Measurements from ENCODE around the gene CSK. TPM values are rescaled to one million over a fixed set of nuclear protein-coding genes. Genes with fewer than 3 reads are reported as not detected.

The CSK gene
- total and polyA plus RNA-seq, 2 donors, result 17.8 to 30.7 TPM

- 55% methylated on average over 13 of the region's 13 CpGs for WGBS
- DNase-seq (ENCODE audit: extremely low spot score), result no peak
- Histone ChIP-seq H3K27ac (ENCODE audit: low read depth) (no peak overlapping the region), H3K4me1 (ENCODE audit: insufficient read depth) (no peaks in the 10 kb centered on the region), H3K36me3 (ENCODE audit: insufficient read depth) (no peaks in the 10 kb centered on the region), H3K4me3 (ENCODE audit: low read depth, low read length) (no peak overlapping the region)
Observed at GRCh38 chr15:74787251-74788041, 5.6 kb downstream of the CSK start.

GRCh38 chr15:74788042-74788682, 6.3 kb downstream of the CSK start:
- no peaks in the 10 kb centered on the region for H3K36me3 ChIP-seq (ENCODE audit: insufficient read depth)
- H3K4me3 ChIP-seq (ENCODE audit: low read depth, low read length), result no peak overlapping the region
- 48% methylated on average over 7 of the region's 7 CpGs for WGBS
- peak overlapping the region; percentile 35 for H3K27ac ChIP-seq (ENCODE audit: low read depth)
- H3K4me1 ChIP-seq (ENCODE audit: insufficient read depth), result no peaks in the 10 kb centered on the region
- no peak for DNase-seq (ENCODE audit: extremely low spot score)

- no peaks in the 10 kb centered on the region for H3K36me3 ChIP-seq (ENCODE audit: insufficient read depth)
- no peak overlapping the region for H3K4me3 ChIP-seq (ENCODE audit: low read depth, low read length)
- DNase-seq (ENCODE audit: extremely low spot score), result no peak
- H3K27ac ChIP-seq (ENCODE audit: low read depth), result peak overlapping the region; percentile 35
- WGBS, result 73% methylated on average over 9 of the region's 9 CpGs
- no peaks in the 10 kb centered on the region for H3K4me1 ChIP-seq (ENCODE audit: insufficient read depth)
Observed at GRCh38 chr15:74788683-74789151, 6.8 kb downstream of the CSK start.

- Histone ChIP-seq H3K36me3 (ENCODE audit: insufficient read depth) (no peaks in the 10 kb centered on the region), H3K27ac (ENCODE audit: low read depth) (no peak overlapping the region), H3K4me1 (ENCODE audit: insufficient read depth) (no peaks in the 10 kb centered on the region), H3K4me3 (ENCODE audit: low read depth, low read length) (no peak overlapping the region)
- WGBS, result 59% methylated on average over 14 of the region's 14 CpGs
- DNase-seq (ENCODE audit: extremely low spot score), result no peak
Observed at GRCh38 chr15:74789171-74789631, 7.3 kb downstream of the CSK start.

- Histone ChIP-seq H3K4me1 (ENCODE audit: insufficient read depth) (no peaks in the 10 kb centered on the region), H3K36me3 (ENCODE audit: insufficient read depth) (no peaks in the 10 kb centered on the region), H3K27ac (ENCODE audit: low read depth) (no peak overlapping the region), H3K4me3 (ENCODE audit: low read depth, low read length) (no peak overlapping the region)
- WGBS, result 34% methylated on average over 3 of the region's 3 CpGs
- no peak for DNase-seq (ENCODE audit: extremely low spot score)
Observed at GRCh38 chr15:74789741-74790079, 7.8 kb downstream of the CSK start.

GRCh38 chr15:74790080-74790916, 8.4 kb downstream of the CSK start:
- Histone ChIP-seq H3K36me3 (ENCODE audit: insufficient read depth) (no peaks in the 10 kb centered on the region), H3K4me1 (ENCODE audit: insufficient read depth) (no peaks in the 10 kb centered on the region), H3K4me3 (ENCODE audit: low read depth, low read length) (no peak overlapping the region), H3K27ac (ENCODE audit: low read depth) (no peak overlapping the region)
- WGBS, result 30% methylated on average over 15 of the region's 15 CpGs
- DNase-seq (ENCODE audit: extremely low spot score), result no peak

- Histone ChIP-seq H3K4me1 (ENCODE audit: insufficient read depth) (no peaks in the 10 kb centered on the region), H3K4me3 (ENCODE audit: low read depth, low read length) (no peak overlapping the region), H3K36me3 (ENCODE audit: insufficient read depth) (no peaks in the 10 kb centered on the region), H3K27ac (ENCODE audit: low read depth) (no peak overlapping the region)
- no peak for DNase-seq (ENCODE audit: extremely low spot score)
- 71% methylated on average over 1 of the region's 1 CpG for WGBS
Observed at GRCh38 chr15:74791007-74791406, 9.1 kb downstream of the CSK start.

GRCh38 chr15:74791667-74792066, 9.8 kb downstream of the CSK start:
- no peaks in the 10 kb centered on the region for H3K36me3 ChIP-seq (ENCODE audit: insufficient read depth)
- no peak for DNase-seq (ENCODE audit: extremely low spot score)
- H3K4me3 ChIP-seq (ENCODE audit: low read depth, low read length), result no peak overlapping the region
- no peaks in the 10 kb centered on the region for H3K4me1 ChIP-seq (ENCODE audit: insufficient read depth)
- H3K27ac ChIP-seq (ENCODE audit: low read depth), result no peak overlapping the region
- 90% methylated on average over 7 of the region's 7 CpGs for WGBS

GRCh38 chr15:74792227-74793016, 10.5 kb downstream of the CSK start:
- no peak overlapping the region for H3K27ac ChIP-seq (ENCODE audit: low read depth)
- no peak for DNase-seq (ENCODE audit: extremely low spot score)
- no peaks in the 10 kb centered on the region for H3K36me3 ChIP-seq (ENCODE audit: insufficient read depth)
- H3K4me1 ChIP-seq (ENCODE audit: insufficient read depth), result no peaks in the 10 kb centered on the region
- H3K4me3 ChIP-seq (ENCODE audit: low read depth, low read length), result no peak overlapping the region
- 77% methylated on average over 12 of the region's 12 CpGs for WGBS

GRCh38 chr15:74793135-74794028, 11.5 kb downstream of the CSK start:
- 70% methylated on average over 12 of the region's 12 CpGs for WGBS
- Histone ChIP-seq H3K36me3 (ENCODE audit: insufficient read depth) (no peaks in the 10 kb centered on the region), H3K4me3 (ENCODE audit: low read depth, low read length) (no peak overlapping the region), H3K4me1 (ENCODE audit: insufficient read depth) (no peaks in the 10 kb centered on the region), H3K27ac (ENCODE audit: low read depth) (no peak overlapping the region)
- DNase-seq (ENCODE audit: extremely low spot score), result no peak

GRCh38 chr15:74794248-74794969, 12.5 kb downstream of the CSK start:
- Histone ChIP-seq H3K36me3 (ENCODE audit: insufficient read depth) (no peaks in the 10 kb centered on the region), H3K4me3 (ENCODE audit: low read depth, low read length) (no peak overlapping the region), H3K4me1 (ENCODE audit: insufficient read depth) (no peaks in the 10 kb centered on the region), H3K27ac (ENCODE audit: low read depth) (no peak overlapping the region)
- DNase-seq (ENCODE audit: extremely low spot score), result no peak
- 89% methylated on average over 7 of the region's 9 CpGs for WGBS

- Histone ChIP-seq H3K4me1 (ENCODE audit: insufficient read depth) (no peaks in the 10 kb centered on the region), H3K36me3 (ENCODE audit: insufficient read depth) (no peaks in the 10 kb centered on the region), H3K4me3 (ENCODE audit: low read depth, low read length) (no peak overlapping the region), H3K27ac (ENCODE audit: low read depth) (no peak overlapping the region)
- 91% methylated on average over 9 of the region's 9 CpGs for WGBS
- no peak for DNase-seq (ENCODE audit: extremely low spot score)
Observed at GRCh38 chr15:74794970-74795349, 13.1 kb downstream of the CSK start.

All from urinary bladder (tissue), 4 donors.